Testis (tissue), 5 donors: ENCODE measurements around the gene ALG10B. TPM values are rescaled to one million over a fixed set of nuclear protein-coding genes. Genes with fewer than 3 reads are reported as not detected.

Experiments
- DNase-seq: peaks from one replicate; pipeline ENCODE4 v3.0.0-alpha.2; 2019
- H3K27ac ChIP-seq, 2 donors: fragments of 200-600 bp; sonication (generic); one replicate each; pipeline ENCODE4 v1.5.1; 2019
- H3K27me3 ChIP-seq: fragments of 200-600 bp; sonication (generic); one replicate; pipeline ENCODE4 v1.5.1; 2019
- H3K36me3 ChIP-seq: fragments of 200-600 bp; sonication (generic); one replicate; pipeline ENCODE4 v1.5.1; 2017; ENCODE audit warnings: low read depth; ENCODE audit errors: missing control alignments
- H3K4me1 ChIP-seq: fragments of 200-600 bp; sonication (generic); one replicate; pipeline ENCODE4 v1.5.1; 2019
- H3K4me3 ChIP-seq, 2 donors: fragments of 200-600 bp; sonication (generic); one replicate each; pipeline ENCODE4 v1.5.1; 2017 to 2019
- H3K9me3 ChIP-seq: fragments of 200-600 bp; sonication (generic); one replicate; pipeline ENCODE4 v1.5.1; 2017
- CTCF ChIP-seq, 3 experiments: fragments of 450-650 bp in 2 of 3; fragments of 200-600 bp in 1 of 3; sonication (generic) in 1 of 3; IDR thresholded peaks; one replicate each; pipeline ENCODE4 v1.5.1; 2016 to 2019; ENCODE audit warnings: antibody characterized with exemption in 3 of 3, mild to moderate bottlenecking in 2 of 3, moderate library complexity in 1 of 3
- POLR2A ChIP-seq: fragments of 450-650 bp; IDR thresholded peaks from one replicate; pipeline ENCODE4 v1.6.1; 2017; ENCODE audit warnings: antibody characterized with exemption, mild to moderate bottlenecking, moderate library complexity
- WGBS, 2 donors: methylation state at CpG; one replicate each; pipeline ENCODE4 v1.1.5; 2018; 5-methylcytosine and 5-hydroxymethylcytosine counted together
- intact Hi-C: fragments of 100-400 bp; cut with DNase I; formaldehyde crosslinking; loops from one replicate; pipeline ENCODE4 v1.15.1; 2023; ENCODE audit warnings: low total_unique reads
- long read RNA-seq, 2 donors: transcript quantifications; one replicate each; lab custom pipeline, GENCODE V29; 2026
- polyA plus RNA-seq: library from polyadenylated mRNA; stranded (reverse); fragments of 350-450 nt; fragmentation: Illumina TruSeq; extraction: RNeasy Lipid Tissue Mini Kit (QIAGEN cat#74804); gene quantifications from one replicate; pipeline ENCODE4 v1.2.3, GENCODE V29; 2014; ENCODE audit warnings: low read depth, low replicate concordance; ENCODE audit not compliant: insufficient read depth
- total RNA-seq, 2 donors: library from RNA; depleted of rRNA; stranded (reverse); fragments of >200 nt; gene quantifications; one replicate each; pipeline ENCODE4 v1.2.3, GENCODE V29; 2016

ALG10B gene, protein sequence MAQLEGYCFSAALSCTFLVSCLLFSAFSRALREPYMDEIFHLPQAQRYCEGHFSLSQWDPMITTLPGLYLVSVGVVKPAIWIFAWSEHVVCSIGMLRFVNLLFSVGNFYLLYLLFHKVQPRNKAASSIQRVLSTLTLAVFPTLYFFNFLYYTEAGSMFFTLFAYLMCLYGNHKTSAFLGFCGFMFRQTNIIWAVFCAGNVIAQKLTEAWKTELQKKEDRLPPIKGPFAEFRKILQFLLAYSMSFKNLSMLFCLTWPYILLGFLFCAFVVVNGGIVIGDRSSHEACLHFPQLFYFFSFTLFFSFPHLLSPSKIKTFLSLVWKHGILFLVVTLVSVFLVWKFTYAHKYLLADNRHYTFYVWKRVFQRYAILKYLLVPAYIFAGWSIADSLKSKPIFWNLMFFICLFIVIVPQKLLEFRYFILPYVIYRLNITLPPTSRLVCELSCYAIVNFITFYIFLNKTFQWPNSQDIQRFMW
- total RNA-seq (1 to 10 TPM; 6.5 to 9.4 TPM), polyA plus RNA-seq (7.4 TPM)
- long read RNA-seq, donor 1, full-length matches to known transcripts = 4 of 4 reads
- long read RNA-seq, donor 1, partial matches to known transcripts = 0 of 4 reads
- long read RNA-seq, donor 1, other reads (novel, unspliced or antisense) = 0 of 4 reads
- long read RNA-seq, donor 2, full-length matches to known transcripts = 2 of 2 reads
- long read RNA-seq, donor 2, partial matches to known transcripts = 0 of 2 reads
- long read RNA-seq, donor 2, other reads (novel, unspliced or antisense) = 0 of 2 reads

DNA sequence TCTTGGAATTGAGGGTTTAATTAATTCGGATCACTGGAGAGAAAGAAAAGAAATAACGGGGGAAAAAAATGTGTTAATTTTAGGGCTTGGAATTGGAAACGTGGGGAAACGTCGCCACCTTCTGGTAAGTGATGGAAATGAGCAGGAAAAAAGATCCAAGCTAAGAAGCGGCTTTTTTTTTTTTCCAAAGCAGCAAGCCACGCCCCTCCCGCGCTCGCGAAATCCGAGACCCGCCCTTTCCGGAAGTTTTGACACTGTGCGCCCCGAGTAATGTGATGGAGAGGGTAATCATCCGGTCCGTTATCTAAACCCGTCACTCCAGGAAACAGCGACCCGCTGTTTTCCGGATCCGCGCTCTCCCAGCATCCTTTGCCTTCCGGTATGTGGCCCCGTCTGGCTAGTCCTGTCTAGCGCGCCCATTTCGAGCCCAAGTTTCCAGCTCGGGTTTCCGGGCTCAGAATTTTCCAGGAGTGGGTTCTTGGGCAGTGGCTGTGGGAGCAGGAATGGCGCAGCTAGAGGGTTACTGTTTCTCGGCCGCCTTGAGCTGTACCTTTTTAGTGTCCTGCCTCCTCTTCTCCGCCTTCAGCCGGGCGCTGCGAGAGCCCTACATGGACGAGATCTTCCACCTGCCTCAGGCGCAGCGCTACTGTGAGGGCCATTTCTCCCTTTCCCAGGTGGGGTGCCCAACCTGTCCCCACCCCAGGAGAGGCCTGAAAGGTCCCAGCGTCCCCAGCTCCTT lies at the start of gene ALG10B:
TSS of gene ALG10B (plus strand) at position 384 of the 739 bp plus-strand sequence. CDS start at position 504, 120 bp downstream.
- WGBS, 2 donors = 0 to 2% methylated on average over 37 to 42 of the region's 42 CpGs

DNA sequence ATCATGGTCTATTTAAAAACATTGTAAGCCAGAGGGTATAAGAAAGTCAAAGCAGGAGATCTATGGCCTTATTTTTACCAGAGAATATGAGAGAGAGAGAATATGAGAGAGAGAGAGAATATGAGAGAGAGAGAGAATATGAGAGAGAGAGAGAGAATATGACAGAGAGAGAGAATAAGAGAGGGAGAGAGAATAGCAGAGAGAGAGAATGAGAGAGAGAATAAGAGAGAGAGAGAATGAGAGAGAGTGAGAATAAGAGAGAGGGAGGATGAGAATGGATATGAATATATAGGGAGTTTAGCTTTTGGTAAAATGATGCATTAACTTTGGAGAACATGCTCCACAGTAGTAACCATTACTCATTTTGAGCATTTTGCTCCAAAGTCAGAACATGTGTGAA lies 48.0 kb upstream of the ALG10B start:
- no peaks in the 10 kb centered on the region for H3K9me3 ChIP-seq
- intact Hi-C loops = no loop called here
- no peaks in the 10 kb centered on the region for H3K4me1 ChIP-seq
- no peaks in the 10 kb centered on the region for H3K36me3 ChIP-seq
- H3K27ac ChIP-seq = no peak overlapping the region
- H3K27me3 ChIP-seq = no peaks in the 10 kb centered on the region
- no peak for DNase-seq
- TF ChIP-seq CTCF (IDR thresholded peaks at IDR 0.05) = no peak
- no peak for TF ChIP-seq POLR2A
- no peak overlapping the region for H3K4me3 ChIP-seq

More for the DNA sequence above, at the start of gene ALG10B:
- no peaks in the 10 kb centered on the region for H3K9me3 ChIP-seq
- intact Hi-C loops = loop anchor here (10.0 kb wide), 1 partner anchor 172 kb away; no protein-coding TSS in a partner anchor
- peaks cover 5% of the 10 kb centered on the region for H3K4me1 ChIP-seq
- TF ChIP-seq CTCF (IDR thresholded peaks at IDR 0.05) (peak; percentile 45 to 73 (median 70)), POLR2A (no peak)
- no peaks in the 10 kb centered on the region for H3K27me3 ChIP-seq
- H3K36me3 ChIP-seq = no peaks in the 10 kb centered on the region
- peak; percentile 96 for DNase-seq
- peak within 1 kb of the TSS; percentile 62 to 66 for H3K4me3 ChIP-seq
- peak within 1 kb of the TSS; percentile 63 to 87 for H3K27ac ChIP-seq

DNA sequence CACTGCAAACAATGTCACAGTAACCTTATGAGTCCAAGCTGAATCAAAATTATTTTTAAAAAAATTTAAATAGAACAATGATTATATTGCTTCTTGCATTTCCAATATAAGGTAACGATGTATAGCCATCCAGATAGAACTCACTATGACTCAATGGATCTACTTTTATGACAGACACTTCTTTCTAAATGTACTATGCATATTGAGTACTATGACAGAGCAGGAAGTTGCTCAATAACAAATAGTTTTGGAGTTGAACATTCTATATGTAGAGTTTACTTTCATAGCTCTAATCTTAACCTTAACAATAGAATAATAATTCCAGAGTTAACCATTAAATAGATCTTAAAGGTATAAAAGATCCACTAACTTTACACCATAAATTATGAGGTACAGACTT lies 46.7 kb upstream of the ALG10B start:
- WGBS, 2 donors = 37 to 51% methylated on average over 1 of the region's 1 CpG
- no peak for TF ChIP-seq CTCF (IDR thresholded peaks at IDR 0.05)
- TF ChIP-seq POLR2A = no peak
- DNase-seq = no peak
- H3K4me1 ChIP-seq = no peaks in the 10 kb centered on the region
- intact Hi-C loops = no loop called here
- no peak overlapping the region for H3K4me3 ChIP-seq
- H3K9me3 ChIP-seq = no peaks in the 10 kb centered on the region
- H3K27me3 ChIP-seq = no peaks in the 10 kb centered on the region
- H3K36me3 ChIP-seq = no peaks in the 10 kb centered on the region
- H3K27ac ChIP-seq = no peak overlapping the region

DNA sequence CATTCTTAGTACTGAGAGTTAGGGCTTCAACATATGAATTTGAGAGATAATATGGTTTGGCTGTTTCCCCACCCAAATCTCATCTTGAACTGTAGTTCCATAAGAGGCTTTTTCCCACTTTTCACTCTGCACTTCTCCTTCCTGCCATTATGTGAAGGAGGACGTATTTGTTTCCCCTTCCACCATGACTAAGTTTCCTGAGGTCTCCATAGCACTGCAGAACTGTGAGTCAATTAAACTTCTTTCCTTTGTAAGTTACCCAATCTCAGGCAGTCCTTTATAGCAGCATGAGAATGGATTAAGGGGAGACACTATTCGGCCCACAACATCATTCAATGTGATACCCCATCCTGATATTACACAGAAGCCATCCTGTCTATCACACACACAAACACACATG lies 36.8 kb upstream of the ALG10B start:
- WGBS, 2 donors = 41 to 43% methylated on average over 2 of the region's 2 CpGs
- DNase-seq = no peak
- no peaks in the 10 kb centered on the region for H3K27me3 ChIP-seq
- intact Hi-C loops = no loop called here
- H3K36me3 ChIP-seq = no peaks in the 10 kb centered on the region
- H3K27ac ChIP-seq = no peak overlapping the region
- TF ChIP-seq CTCF (IDR thresholded peaks at IDR 0.05) (no peak), POLR2A (no peak)
- H3K4me3 ChIP-seq = no peak overlapping the region
- H3K4me1 ChIP-seq = no peaks in the 10 kb centered on the region
- no peaks in the 10 kb centered on the region for H3K9me3 ChIP-seq
